ENCODE data around the gene TGOLN2.

GRCh38 chr2:85369500-85369899, 41.7 kb upstream of the TGOLN2 start:
- TF ChIP-seq CTCF (IDR thresholded peaks at IDR 0.05) (no peak), KAT7 (CRISPR knock-in tag; IDR thresholded peaks at IDR 0.05; ENCODE audit: borderline replicate concordance) (no peak), CREB1 (CRISPR knock-in tag; IDR thresholded peaks at IDR 0.05) (no peak), RORB (CRISPR knock-in tag; IDR thresholded peaks at IDR 0.05) (no peak), TEAD1 (CRISPR knock-in tag; IDR thresholded peaks at IDR 0.05) (no peak)
